Activated CD4-positive, alpha-beta T cell treated with anti-CD3 and anti-CD28 coated beads, Interleukin-10, Interleukin-2, amounts not matched to agents 100 ng/mL and 50 ng/mL, durations not matched to agents 16 hours and 8 hours (primary cell): ENCODE results near the gene TPSB2.
"Not testable (repeated sequence)": the region's sequence is repeated elsewhere in the genome, so short reads cannot be mapped to it uniquely, and the experiment has no call there.

ENCODE experiments used
- DNase-seq: peaks from one replicate; pipeline ENCODE4 v3.0.0-alpha.2; 2020

Gene TPSB2

GRCh38 chr16:1230084-1230470 is at the start of gene TPSB2:
TSS of gene TPSB2 (minus strand) at chr16:1230184. CDS start at chr16:1229951, 233 bp downstream.
- DNase-seq, result not testable (repeated sequence)

GRCh38 chr16:1279081-1279944 is 49.3 kb upstream of the TPSB2 start:
- no peak for DNase-seq

- DNase-seq, result no peak
Observed at GRCh38 chr16:1278477-1278876, 48.5 kb upstream of the TPSB2 start.

- no peak for DNase-seq
Observed at GRCh38 chr16:1277617-1278282, 47.8 kb upstream of the TPSB2 start.

- DNase-seq, result no peak
Observed at GRCh38 chr16:1277151-1277598, 47.2 kb upstream of the TPSB2 start.

GRCh38 chr16:1276580-1276878 is 46.5 kb upstream of the TPSB2 start:
- no peak for DNase-seq

DNA sequence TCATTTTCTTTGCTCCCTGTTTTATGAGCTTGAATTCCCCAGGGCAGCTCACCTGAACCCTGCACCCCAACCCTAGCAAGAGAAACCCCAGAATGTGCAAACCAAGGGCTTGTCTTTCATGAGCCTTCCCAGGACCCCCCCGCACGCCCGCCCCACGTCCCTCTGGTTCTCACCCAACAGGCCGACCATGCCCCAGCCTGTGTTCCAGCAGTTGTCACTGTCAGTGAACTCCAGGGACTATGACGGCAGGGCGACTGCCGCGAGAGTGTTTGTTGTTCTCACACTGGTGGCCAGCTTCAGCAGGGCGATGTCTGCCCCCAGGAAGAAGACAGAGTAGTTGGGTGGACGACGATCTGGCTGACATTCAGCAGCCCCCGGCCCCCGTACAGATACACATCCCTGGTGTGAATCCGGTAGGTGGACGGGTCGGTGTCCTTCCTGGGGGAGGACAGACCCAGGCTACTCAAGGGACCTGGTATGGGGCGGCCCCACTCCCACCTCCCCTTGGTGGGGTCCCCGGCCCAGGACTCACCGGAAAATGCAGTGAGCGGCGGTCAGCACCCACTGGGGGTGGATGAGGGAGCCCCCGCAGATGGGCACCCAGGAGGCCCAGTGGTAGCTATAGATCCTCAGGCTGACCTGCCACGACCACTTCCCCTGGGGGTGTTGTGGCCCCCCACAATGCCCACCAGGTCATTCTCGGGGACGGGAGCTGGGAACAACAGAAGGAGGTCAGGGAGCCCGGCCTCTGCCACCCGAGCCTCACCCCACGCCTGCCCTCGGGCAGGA is 46.0 kb upstream of the TPSB2 start:
- DNase-seq, result no peak

- no peak for DNase-seq
Observed at GRCh38 chr16:1274767-1275166, 44.8 kb upstream of the TPSB2 start.

GRCh38 chr16:1273816-1274215 is 43.8 kb upstream of the TPSB2 start:
- no peak for DNase-seq

DNA sequence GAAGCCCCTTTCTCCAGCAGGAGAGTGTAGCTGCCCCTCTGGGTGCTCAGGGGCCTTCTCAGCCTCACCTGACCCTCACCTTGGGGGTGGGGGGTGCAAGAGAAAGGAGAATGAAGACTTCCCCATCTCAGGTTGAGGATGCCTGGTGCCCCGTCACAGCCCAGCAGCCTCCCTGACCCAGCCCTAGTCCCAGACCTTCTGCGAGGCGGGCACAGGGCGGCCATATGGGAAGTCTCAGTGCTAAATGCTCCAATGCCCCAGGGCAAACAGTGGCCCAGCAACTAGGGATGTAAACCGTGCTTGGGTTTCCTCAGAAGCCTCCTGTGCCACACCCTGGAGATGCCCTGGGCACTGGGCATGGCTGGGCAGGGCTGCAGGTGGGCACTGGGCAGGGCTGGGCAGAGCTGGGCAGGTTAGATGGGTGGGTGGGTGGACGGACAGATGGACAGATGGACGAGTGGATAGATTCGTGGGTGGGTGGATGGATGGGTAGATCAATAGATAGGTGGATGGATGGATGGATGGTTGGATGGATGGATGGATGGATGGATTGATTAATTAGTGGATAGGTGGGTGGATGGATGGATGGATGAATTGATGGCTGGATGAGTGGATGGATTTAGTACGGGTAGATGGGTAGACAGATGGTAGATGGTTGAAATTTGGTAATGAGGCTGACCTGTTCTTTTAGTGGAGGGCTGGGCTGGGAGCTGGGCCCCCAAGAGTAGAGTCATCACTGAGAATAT is 42.6 kb upstream of the TPSB2 start:
- DNase-seq, result no peak

- DNase-seq, result not testable (repeated sequence)
Observed at GRCh38 chr16:1271724-1272413, 41.9 kb upstream of the TPSB2 start.

DNA sequence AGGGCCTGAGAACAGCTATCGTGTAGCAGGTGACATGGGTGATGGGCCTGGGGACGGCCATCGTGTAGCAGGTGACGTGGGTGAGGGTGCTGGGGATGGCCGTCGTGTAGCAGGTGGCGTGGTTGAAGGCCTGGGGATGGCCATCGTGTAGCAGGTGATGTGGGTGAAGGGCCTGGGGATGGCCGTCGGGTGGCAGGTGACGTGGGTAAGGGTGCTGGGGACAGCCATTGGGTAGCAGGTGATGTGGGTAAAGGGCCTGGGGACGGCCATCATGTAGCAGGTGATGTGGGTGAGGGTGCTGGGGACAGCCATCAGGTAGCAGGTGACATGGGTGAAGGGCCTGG is 41.4 kb upstream of the TPSB2 start:
- DNase-seq, result no peak

DNA sequence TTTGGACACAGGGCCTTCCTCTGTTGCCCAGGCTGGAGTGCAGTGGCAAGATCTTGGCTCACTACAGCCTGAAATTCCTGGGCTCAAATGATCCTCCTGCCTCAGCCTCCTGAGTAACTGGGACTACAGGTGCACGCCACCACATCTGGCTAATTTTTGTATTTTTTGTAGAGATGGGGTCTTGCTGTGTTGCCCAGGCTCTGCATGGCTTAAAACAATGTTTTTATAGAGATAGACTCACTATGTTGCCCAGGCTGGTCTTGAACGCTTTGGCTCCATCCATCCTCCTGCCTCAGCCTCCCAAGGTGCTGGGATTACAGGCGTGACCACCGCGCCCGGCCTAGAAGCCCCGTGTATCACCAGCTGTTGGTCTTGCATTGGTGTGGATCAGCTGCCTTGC is 39.4 kb upstream of the TPSB2 start:
- not testable (repeated sequence) for DNase-seq

GRCh38 chr16:1265826-1266225 is 35.8 kb upstream of the TPSB2 start:
- DNase-seq, result no peak

DNA sequence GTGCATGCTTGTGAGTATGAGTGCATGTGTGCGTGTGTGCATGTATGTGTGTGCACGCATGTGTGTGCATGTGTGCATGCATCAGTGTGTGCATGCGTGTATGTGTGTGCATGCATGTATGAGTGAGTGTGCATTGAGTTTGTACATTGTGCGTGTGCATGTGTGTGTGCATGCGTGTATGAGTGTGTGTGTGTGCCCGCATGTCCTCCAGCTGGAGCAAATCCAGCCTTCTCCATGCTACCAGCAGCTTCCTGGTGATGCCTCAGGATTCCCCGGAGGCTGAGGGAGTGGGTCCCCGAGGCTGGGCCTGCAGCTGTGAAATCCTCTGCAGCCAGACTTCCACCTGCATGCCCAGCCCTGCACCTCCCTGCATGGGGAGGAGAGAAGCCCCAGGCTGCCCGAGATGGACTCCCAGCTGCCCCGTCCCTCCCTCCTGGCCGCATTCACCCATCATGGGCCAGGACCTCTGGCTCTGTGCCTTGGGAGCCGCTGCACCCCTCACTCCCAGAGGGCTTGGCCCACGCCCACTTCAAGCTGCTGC is 35.2 kb upstream of the TPSB2 start:
- no peak for DNase-seq

DNA sequence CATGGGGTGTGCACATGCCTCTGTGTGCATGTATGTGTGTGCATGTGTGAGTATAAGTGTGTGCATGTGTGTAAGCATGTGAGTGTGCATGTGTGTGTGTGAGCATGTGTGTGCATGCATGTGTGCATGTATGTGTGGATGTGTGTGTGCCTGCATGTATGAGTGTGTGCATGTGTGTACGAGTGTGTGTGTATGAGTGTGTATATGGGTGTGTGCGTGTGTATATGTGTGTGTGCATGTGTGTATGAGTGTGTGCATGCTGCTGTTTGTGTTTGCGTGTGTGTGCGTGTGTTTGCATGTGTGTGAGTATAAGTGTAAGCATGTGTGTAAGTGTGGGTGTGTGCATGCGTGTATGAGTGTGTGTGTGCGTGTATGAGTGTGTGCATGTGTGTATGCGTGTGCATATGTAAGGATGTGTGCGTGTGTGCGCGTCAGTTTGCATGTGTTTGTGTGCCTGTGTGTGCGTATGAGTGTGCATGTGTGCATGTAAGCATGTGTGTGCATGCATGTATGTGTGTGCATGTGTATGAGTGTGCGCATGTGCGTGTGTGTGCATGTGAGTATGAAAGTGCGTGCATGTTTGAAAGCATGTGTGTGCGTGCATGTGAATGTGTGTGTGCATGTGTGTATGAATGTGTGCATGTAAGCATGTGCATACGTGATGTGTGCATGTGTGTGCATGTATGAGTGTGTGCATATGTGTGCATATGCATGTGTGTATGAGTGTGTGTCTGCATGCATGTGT is 34.5 kb upstream of the TPSB2 start:
- DNase-seq, result no peak

DNA sequence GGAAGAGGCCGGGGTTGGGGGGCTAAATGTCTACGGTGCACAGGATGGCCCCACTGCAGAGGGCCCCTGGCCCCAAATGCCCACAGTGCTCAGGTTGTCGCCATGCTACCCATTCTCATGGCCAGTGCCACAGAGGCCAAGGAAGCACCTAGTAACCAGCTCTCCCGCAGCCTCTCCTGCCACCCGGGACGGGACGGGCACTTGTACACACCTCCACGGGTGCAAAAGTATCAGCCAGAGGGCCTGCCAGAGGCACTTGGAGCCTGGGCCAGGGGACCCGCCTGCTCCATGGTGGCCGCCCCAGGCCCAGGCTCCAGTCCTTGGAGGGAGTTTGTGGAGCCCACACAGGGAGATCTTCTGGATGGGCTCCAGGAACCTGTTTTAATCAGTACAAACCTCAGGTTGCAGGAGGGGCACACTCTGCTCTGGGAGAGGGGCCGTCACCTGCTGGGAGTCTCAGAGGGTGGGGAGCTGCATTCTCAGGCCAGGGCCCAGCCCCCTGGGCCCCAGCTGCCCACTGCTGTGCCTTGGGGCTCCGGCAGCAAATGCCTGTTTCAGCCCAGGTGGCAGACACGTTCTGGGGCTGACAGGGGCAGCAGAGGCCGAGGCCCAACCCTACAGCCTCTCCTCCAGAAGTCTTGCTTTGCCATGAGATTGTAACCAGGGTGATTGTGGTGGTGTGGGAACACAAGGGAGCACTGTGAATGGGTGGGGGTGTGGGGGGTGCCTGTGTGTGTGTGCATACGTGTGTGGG is 33.8 kb upstream of the TPSB2 start:
- no peak for DNase-seq

GRCh38 chr16:1262846-1263221 is 32.9 kb upstream of the TPSB2 start:
- DNase-seq, result no peak

DNA sequence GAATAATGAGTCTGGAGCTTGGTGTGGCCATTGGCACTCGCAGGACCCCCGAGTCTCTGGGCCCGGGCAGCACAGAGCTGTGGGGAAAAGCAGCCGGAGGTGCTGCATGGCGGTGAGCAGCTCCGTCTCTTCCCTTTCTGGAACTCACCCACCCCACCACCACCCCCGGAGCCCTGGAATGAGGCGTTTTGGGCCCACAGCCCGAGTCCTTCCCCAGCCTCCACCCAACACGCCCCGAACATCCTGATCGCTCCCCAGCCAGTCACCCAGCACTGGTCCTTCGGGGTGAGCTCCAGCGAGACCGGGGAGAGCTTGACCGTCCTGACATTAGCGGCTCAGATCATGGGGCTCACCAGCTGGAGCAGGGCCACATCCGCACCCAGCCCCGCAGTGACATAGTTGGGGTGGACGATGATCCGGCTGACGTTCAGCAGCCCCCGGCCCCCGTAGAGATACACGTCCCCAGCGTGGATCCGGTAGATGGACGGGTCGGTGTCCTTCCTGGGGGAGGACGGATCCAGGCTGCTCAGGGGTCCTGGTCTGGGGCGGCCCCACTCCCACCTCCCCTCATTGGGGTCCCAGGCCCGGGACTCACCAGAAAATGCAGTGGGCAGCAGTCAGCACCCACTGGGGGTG is 32.3 kb upstream of the TPSB2 start:
- no peak for DNase-seq
